ENCODE results near the gene LUC7L.

GRCh38 chr16:185691-186090, 43.6 kb downstream of the LUC7L start:
- TF ChIP-seq CTCF (IDR thresholded peaks at IDR 0.05) (no peak), ZFX (IDR thresholded peaks at IDR 0.05; ENCODE audit: borderline replicate concordance) (no peak)
